Stimulated activated CD4-positive, alpha-beta T cell treated with anti-CD3 and anti-CD28 coated beads, Interleukin-15, amount 100 ng/mL, for 1 hour (primary cell): ENCODE measurements around the gene SCGB1D1.

Experiments
- DNase-seq, 2 donors: peaks; one replicate each; pipeline ENCODE4 v3.0.0-alpha.2; 2020; ENCODE audit warnings: low read depth in 1 of 2, low spot score in 1 of 2

Gene SCGB1D1

DNA sequence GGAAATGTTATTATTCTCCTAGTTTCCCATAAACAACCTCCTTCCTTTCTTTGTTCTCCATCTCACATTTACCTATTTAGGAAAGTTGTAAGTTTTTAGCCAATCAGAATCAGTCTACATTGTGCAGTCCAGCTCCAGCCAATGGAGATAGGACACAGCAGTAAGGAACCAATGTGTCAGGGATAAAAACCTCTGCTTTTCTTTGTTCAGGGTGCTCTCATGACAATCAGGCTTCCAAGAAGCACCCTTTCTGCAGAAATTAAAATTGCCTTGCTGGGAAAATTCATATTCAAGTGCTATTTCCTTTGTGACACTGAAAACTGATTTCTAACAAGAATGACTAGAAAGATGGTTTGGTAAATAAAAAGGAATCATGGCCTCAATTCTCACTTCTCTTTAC is 33.1 kb downstream of the SCGB1D1 start:
- no peak for DNase-seq

DNA sequence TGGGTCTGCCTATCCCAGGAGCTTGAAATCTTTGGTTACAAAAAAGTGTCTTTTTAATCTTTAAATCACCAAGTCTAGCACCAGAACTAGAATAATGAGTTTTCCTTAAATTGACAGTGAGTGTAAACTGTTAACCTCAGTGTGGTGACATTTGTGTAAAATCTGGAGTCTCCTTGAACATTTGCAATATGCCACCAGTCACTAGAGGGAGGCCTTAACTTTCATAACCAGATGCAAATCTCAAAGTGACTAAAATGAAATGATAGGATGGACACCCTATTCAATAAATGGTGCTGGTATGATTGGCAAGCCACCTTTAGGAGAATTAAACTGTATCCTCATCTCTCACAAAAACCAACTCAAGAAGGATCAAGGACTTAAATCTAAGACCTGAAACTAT is 43.7 kb downstream of the SCGB1D1 start:
- no peak for DNase-seq

DNA sequence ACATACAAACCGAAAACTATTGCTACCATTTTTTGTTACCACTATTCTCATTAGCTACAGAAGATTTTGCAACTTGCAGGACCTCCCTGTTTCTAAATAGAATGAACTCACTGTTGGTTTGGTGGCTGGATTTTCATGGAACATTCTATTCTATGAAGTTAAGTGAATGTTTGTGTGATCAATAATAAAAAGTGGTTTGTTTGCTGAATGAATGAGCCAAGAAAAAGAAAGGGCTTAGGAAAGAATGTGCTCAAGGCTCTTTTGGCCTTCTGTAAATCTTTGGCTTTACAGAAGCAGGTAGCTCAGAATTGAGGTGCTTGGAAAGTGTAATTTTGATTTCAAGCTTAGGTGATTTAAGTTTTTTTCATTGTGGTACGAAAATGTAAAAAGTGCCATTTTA is 46.2 kb downstream of the SCGB1D1 start:
- DNase-seq: no peak

DNA sequence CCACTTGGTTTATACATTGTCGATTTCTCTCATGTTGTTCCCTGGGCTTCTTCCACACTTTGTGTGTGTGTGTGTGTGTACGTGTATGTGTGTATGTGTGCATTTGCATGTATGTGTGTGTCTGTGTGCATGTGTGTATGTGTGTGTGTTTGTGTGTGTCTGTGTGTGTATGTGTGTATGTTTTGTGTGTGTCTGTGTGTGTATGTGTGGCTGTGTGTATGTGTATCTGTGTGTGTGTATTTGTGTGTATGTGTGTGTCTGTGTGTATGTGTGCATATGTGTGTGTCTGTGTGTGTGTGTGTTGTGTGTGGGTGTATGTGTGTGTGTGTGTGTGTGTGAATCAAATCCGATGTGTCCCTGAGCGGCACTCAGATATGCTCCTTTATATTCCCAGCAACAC is 47.5 kb downstream of the SCGB1D1 start:
- DNase-seq: no peak

DNA sequence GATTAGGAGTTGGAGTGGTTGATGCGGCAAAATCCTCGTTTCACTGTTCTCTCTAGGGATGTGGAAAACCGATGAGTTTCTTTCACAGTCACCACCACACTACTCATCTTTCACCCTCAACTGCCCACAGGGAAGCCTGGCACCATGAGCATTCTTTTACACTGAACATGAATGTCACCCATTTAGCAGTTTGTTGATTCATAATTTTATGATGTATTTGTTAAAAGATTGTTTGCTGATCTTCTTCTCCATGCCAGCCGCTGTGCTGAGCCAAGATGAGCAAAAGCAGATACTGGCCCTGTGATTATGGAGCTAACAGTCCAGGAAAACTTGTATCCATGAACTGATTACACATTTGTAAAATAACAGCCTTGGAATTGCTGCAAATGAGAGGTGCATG is 48.1 kb downstream of the SCGB1D1 start:
- DNase-seq: no peak

DNA sequence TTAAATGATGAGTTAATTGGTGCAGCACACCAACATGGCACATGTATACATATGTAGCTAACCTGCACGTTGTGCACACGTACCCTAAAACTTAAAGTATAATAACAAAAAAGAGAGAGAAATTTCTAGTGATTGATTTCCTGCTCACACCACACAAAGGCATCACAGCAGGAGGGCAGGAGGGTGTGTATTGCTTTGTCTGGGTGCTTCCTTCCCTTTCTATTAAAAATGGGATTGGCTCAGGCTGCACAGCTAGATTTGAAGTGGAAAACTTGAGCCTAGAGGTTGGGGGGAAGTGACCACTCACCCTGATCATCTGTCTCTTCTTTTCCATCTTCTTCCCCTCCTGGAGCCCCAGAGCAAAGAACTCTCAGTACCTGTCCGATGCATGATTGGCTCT is 51.1 kb downstream of the SCGB1D1 start:
- no peak for DNase-seq

DNA sequence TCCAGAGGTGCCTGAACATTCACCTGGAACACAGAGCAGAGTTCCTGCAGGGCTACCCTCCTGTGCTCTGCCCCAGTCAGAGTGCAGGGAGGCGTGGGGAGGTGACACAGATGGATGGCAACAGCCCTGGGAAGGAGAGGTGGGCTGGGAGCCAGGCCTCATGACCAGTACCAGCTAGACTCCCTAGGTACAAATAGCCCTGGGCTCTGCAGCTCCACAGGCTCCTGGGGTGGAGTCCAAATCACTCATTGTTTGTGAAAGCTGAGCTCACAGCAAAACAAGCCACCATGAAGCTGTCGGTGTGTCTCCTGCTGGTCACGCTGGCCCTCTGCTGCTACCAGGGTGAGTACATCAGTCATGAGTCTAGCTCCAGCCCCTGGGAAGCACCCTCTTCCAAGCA is 52.0 kb downstream of the SCGB1D1 start, which contains the start of gene SCGB1D2:
TSS of gene SCGB1D2 (plus strand) at position 219 of the 400 bp plus-strand sequence. CDS start at position 288, 69 bp downstream.
- no peak for DNase-seq
